DND-41 (cell line): ENCODE data around the gene RPL11.

Experiments
- CTCF ChIP-seq: IDR thresholded peaks from 2 replicates; pipeline ENCODE4 v1.5.1; 2012; ENCODE audit warnings: borderline replicate concordance, low read length, moderate library complexity, mild to moderate bottlenecking; ENCODE audit not compliant: poor library complexity, severe bottlenecking; ENCODE audit errors: extremely low read depth
- EZH2 ChIP-seq: IDR thresholded peaks from 3 replicates; pipeline ENCODE4 v1.6.1; 2012; ENCODE audit warnings: borderline replicate concordance, low read depth, mild to moderate bottlenecking, moderate library complexity, low read length, inconsistent platforms; ENCODE audit not compliant: severe bottlenecking

GRCh38 chr1:23742670-23743286, 51.2 kb downstream of the RPL11 start:
- TF ChIP-seq EZH2 (no peak), CTCF (no peak)
